Adrenal gland (tissue), 12 donors: ENCODE data around the gene MRPS35. TPM values are rescaled to one million over a fixed set of nuclear protein-coding genes. Genes with fewer than 3 reads are reported as not detected.

Source experiments
- DNase-seq, 7 donors: peaks; one replicate each; pipeline ENCODE4 v3.0.0-alpha.2; 2019 to 2020
- H3K27ac ChIP-seq, 5 donors: fragments of 200-600 bp; sonication (generic) in 4 of 5; 1 replicate in 3 of 5; 2 replicates in 2 of 5; pipeline versions ENCODE4 v1.5.1 to v1.8.0; 2016 to 2020; ENCODE audit warnings: mild to moderate bottlenecking in 1 of 5
- H3K27me3 ChIP-seq: fragments of 200-600 bp; 2 replicates; pipeline ENCODE4 v1.8.0; 2021
- H3K36me3 ChIP-seq, 2 donors: fragments of 200-600 bp; replicated peaks in 1 of 2; 1 replicate in 1 of 2; 2 replicates in 1 of 2; pipeline versions ENCODE4 v1.5.1 to v1.8.0; 2018 to 2022
- H3K4me1 ChIP-seq, 2 donors: fragments of 200-600 bp; replicated peaks in 1 of 2; 1 replicate in 1 of 2; 2 replicates in 1 of 2; pipeline versions ENCODE4 v1.5.1 to v1.8.0; 2018 to 2021
- H3K4me3 ChIP-seq, 4 donors: fragments of 200-600 bp; sonication (generic) in 3 of 4; one replicate each; pipeline ENCODE4 v1.5.1; 2016 to 2018
- H3K9me3 ChIP-seq, 3 donors: fragments of 200-600 bp; sonication (generic) in 1 of 3; replicated peaks in 1 of 3; 1 replicate in 2 of 3; 2 replicates in 1 of 3; pipeline versions ENCODE4 v1.5.1 to v1.8.0; 2016 to 2021
- CTCF ChIP-seq, 6 experiments: fragments of 450-650 bp in 4 of 6; fragments of 200-600 bp in 2 of 6; sonication (generic) in 1 of 6; IDR thresholded peaks; 1 replicate in 5 of 6; 2 replicates in 1 of 6; pipeline versions ENCODE4 v1.5.1 to v1.8.0; 2016 to 2021; ENCODE audit warnings: antibody characterized with exemption in 6 of 6, mild to moderate bottlenecking in 2 of 6, moderate library complexity in 1 of 6
- POLR2A ChIP-seq, 2 donors: fragments of 450-650 bp; IDR thresholded peaks; one replicate each; pipeline ENCODE4 v1.6.1; 2017; ENCODE audit warnings: antibody characterized with exemption in 2 of 2, mild to moderate bottlenecking in 2 of 2, moderate library complexity in 1 of 2
- WGBS, 4 donors: extraction: QIAGEN DNeasy Blood & Tissue Kit in 2 of 4; methylation state at CpG; one replicate each; pipeline versions ENCODE4 v1.1.5 to v1.1.7; 2013 to 2017; 5-methylcytosine and 5-hydroxymethylcytosine counted together
- intact Hi-C, 2 donors: fragments of 100-400 bp; cut with DNase I; formaldehyde crosslinking; loops; one replicate each; pipeline versions ENCODE4 v1.14.1 to v1.15.0; 2022 to 2023
- polyA plus RNA-seq, 3 donors: library from polyadenylated mRNA; stranded (reverse); fragments of 200-250 nt in 2 of 3; fragments of 350-450 nt in 1 of 3; fragmentation: Illumina TruSeq in 1 of 3; extraction: RNeasy Lipid Tissue Mini Kit (QIAGEN cat#74804) in 1 of 3; gene quantifications; one replicate each; pipeline ENCODE4 v1.2.3, GENCODE V29; 2013 to 2014
- total RNA-seq, 9 donors: library from RNA; depleted of rRNA in 4 of 9; stranded (reverse); fragments of >200 nt in 4 of 9; fragments of 120-200 nt in 1 of 9; fragmentation: NEBNext Ultra II Directional in 1 of 9; extraction: Animal tissue kit (Norgen Biotek cat#: 25700) in 1 of 9; gene quantifications; one replicate each; pipeline versions ENCODE4 v1.1.0 to v1.2.4, GENCODE V29; 2013 to 2023
- donor health status: healthy with polysubstance abuse.
- donor health status: Bipolar disorder and iron deficiency.
- donor health status: DM: yes; HTN: yes; CAD: no.
- donor health status: DM: no; HTN: no; CAD: no.
- donor health status: DM: no; HTN: no; CAD: no.
- donor health status: DM: yes; HTN: yes; CAD: no.

The MRPS35 gene
- total and polyA plus RNA-seq, 12 donors = 21.0 to 137 (median 58.9) TPM

GRCh38 chr12:27797301-27798025, 86.8 kb downstream of the MRPS35 start:
- 94 to 97% (median 95%) methylated on average over 24 of the region's 24 CpGs for WGBS, 4 donors
- peaks cover 0 to 36% of the 10 kb centered on the region in 2 donors for H3K36me3 ChIP-seq
- no peaks in the 10 kb centered on the region for H3K27me3 ChIP-seq
- no peaks in the 10 kb centered on the region for H3K9me3 ChIP-seq
- no peaks in the 10 kb centered on the region for H3K4me1 ChIP-seq
- no peak for DNase-seq
- no peak overlapping the region for H3K4me3 ChIP-seq
- TF ChIP-seq CTCF (IDR thresholded peaks at IDR 0.05) = no peak
- no peak for TF ChIP-seq POLR2A (IDR thresholded peaks at IDR 0.05)
- H3K27ac ChIP-seq = no peak overlapping the region
- intact Hi-C loops = no loop called here

- Histone ChIP-seq H3K9me3 (no peaks in the 10 kb centered on the region), H3K4me1 (no peaks in the 10 kb centered on the region), H3K27me3 (no peaks in the 10 kb centered on the region), H3K36me3 (peaks cover 0 to 31% of the 10 kb centered on the region in 2 donors), H3K4me3 (no peak overlapping the region), H3K27ac (no peak overlapping the region)
- 83 to 96% (median 92%) methylated on average over 3 of the region's 3 CpGs for WGBS, 4 donors
- no peak for DNase-seq
- TF ChIP-seq POLR2A (IDR thresholded peaks at IDR 0.05) (no peak), CTCF (IDR thresholded peaks at IDR 0.05) (no peak)
- intact Hi-C loops = no loop called here
Measured at GRCh38 chr12:27800819-27801218, 90.2 kb downstream of the MRPS35 start.

- peaks cover 0 to 23% of the 10 kb centered on the region in 2 donors for H3K36me3 ChIP-seq
- 68 to 77% (median 74%) methylated on average over 5 of the region's 5 CpGs for WGBS, 4 donors
Measured at GRCh38 chr12:27801630-27802029, 91.0 kb downstream of the MRPS35 start.

GRCh38 chr12:27802511-27802910, 91.9 kb downstream of the MRPS35 start:
- intact Hi-C loops = no loop called here
- TF ChIP-seq POLR2A (IDR thresholded peaks at IDR 0.05) = no peak
- TF ChIP-seq CTCF (IDR thresholded peaks at IDR 0.05) = no peak
- no peak overlapping the region for H3K4me3 ChIP-seq
- 50 to 64% (median 58%) methylated on average over 4 of the region's 4 CpGs for WGBS, 4 donors
- no peak overlapping the region for H3K27ac ChIP-seq
- H3K9me3 ChIP-seq = no peaks in the 10 kb centered on the region
- no peaks in the 10 kb centered on the region for H3K27me3 ChIP-seq
- DNase-seq = no peak
- H3K4me1 ChIP-seq = no peaks in the 10 kb centered on the region
- peaks cover 0 to 16% of the 10 kb centered on the region in 2 donors for H3K36me3 ChIP-seq

More at GRCh38 chr12:27801630-27802029, 91.0 kb downstream of the MRPS35 start:
- intact Hi-C loops = no loop called here
- no peaks in the 10 kb centered on the region for H3K9me3 ChIP-seq
- H3K27me3 ChIP-seq = no peaks in the 10 kb centered on the region
- TF ChIP-seq CTCF (IDR thresholded peaks at IDR 0.05) = no peak
- TF ChIP-seq POLR2A (IDR thresholded peaks at IDR 0.05) = no peak
- H3K4me1 ChIP-seq = no peaks in the 10 kb centered on the region
- no peak overlapping the region for H3K27ac ChIP-seq
- no peak overlapping the region for H3K4me3 ChIP-seq
- no peak for DNase-seq
